HepG2 (cell line): ENCODE results near the gene SRXN1. TPM values are rescaled to one million over a fixed set of nuclear protein-coding genes. Genes with fewer than 3 reads are reported as not detected.

Source experiments
- ATAC-seq: fragments of 200-7000 bp; cut with Tn5 transposase; 3 replicates; pipeline ENCODE4 v1.9.1; 2020; ENCODE audit warnings: mild to moderate bottlenecking, moderate library complexity
- BruUV-seq: library from RNA; stranded (reverse); fragments of 400-500 nt; replicated peaks from 2 replicates; lab custom pipeline; 2021; lab: Mats Ljungman, UMichigan
- CTCF ChIA-PET: fragments of 300-600 bp; formaldehyde crosslinking; extraction: SDS; loops from one replicate; lab custom pipeline; 2021; ENCODE audit warnings: low total read pairs, inconsistent platforms, low intra/inter-chr PET ratio; lab: Yijun Ruan, JAX
- POLR2A ChIA-PET: fragments of 350-600 bp; sonication (Branson Sonifier 250); formaldehyde crosslinking; loops from one replicate; lab custom pipeline; 2020; ENCODE audit warnings: antibody characterized with exemption, inconsistent platforms; lab: Yijun Ruan, JAX
- DNase-seq: peaks from one replicate; pipeline ENCODE4 v3.0.0-alpha.2; 2015; ENCODE audit warnings: low spot score
- FAIRE-seq: peaks from 3 replicates; lab custom pipeline; 2011; peaks lifted over from hg19 to GRCh38; lab: Jason Lieb, UNC
- H2AFZ ChIP-seq: one replicate; pipeline ENCODE4 v1.6.1; 2011; ENCODE audit warnings: low read length, inconsistent platforms
- H3K27ac ChIP-seq: fragments of 300-600 bp; 3 replicates; pipeline ENCODE4 v1.8.0; 2011; ENCODE audit warnings: mixed run types, mild to moderate bottlenecking, mixed read lengths, low read length, inconsistent platforms; ENCODE audit not compliant: insufficient read depth; ENCODE audit errors: extremely low read length
- H3K27me3 ChIP-seq, 2 experiments: fragments of 200-600 bp in 1 of 2; 2 replicates in 1 of 2; 3 replicates in 1 of 2; pipeline versions ENCODE4 v1.6.0 to v1.8.0; 2011; ENCODE audit warnings: low read length in 2 of 2, mild to moderate bottlenecking in 2 of 2, moderate library complexity in 2 of 2, inconsistent platforms in 1 of 2; ENCODE audit not compliant: insufficient read depth in 2 of 2, control insufficient read depth in 1 of 2
- H3K36me3 ChIP-seq, 2 experiments: fragments of 200-600 bp in 1 of 2; replicated peaks in 1 of 2; 2 replicates in 1 of 2; 3 replicates in 1 of 2; pipeline versions ENCODE4 v1.5.1 to v1.8.0; 2011; ENCODE audit warnings: low read length in 2 of 2, inconsistent platforms in 1 of 2; ENCODE audit not compliant: insufficient read depth in 2 of 2, control insufficient read depth in 1 of 2
- H3K4me1 ChIP-seq: 2 replicates; pipeline ENCODE4 v1.5.1; 2012; ENCODE audit warnings: low read length, inconsistent platforms; ENCODE audit not compliant: insufficient read depth
- H3K4me2 ChIP-seq: 2 replicates; pipeline ENCODE4 v1.6.0; 2011; ENCODE audit warnings: low read depth, low read length, inconsistent platforms
- H3K4me3 ChIP-seq, 3 experiments: fragments of 200-600 bp in 1 of 3; sonication (generic), shearing (Covaris generic) in 1 of 3; replicated peaks in 1 of 3; 2 replicates each; pipeline ENCODE4 v1.5.1; 2011 to 2016; ENCODE audit warnings: low read length in 3 of 3, inconsistent platforms in 2 of 3, low read depth in 2 of 3, mild to moderate bottlenecking in 2 of 3, control low read depth in 1 of 3, mixed read lengths in 1 of 3; ENCODE audit not compliant: insufficient read depth in 1 of 3
- H3K79me2 ChIP-seq: one replicate; pipeline ENCODE4 v1.6.1; 2011; ENCODE audit warnings: low read length, inconsistent platforms; ENCODE audit not compliant: insufficient read depth
- H3K9ac ChIP-seq: 2 replicates; pipeline ENCODE4 v1.6.0; 2011; ENCODE audit warnings: mild to moderate bottlenecking, low read depth, low read length, inconsistent platforms; ENCODE audit not compliant: insufficient read depth
- H3K9me3 ChIP-seq: 2 replicates; pipeline ENCODE4 v1.5.1; 2012; ENCODE audit warnings: mild to moderate bottlenecking, low read length
- H4K20me1 ChIP-seq: 2 replicates; pipeline ENCODE4 v1.6.0; 2011; ENCODE audit warnings: inconsistent platforms, mild to moderate bottlenecking, low read length, moderate library complexity; ENCODE audit not compliant: insufficient read depth
- ELF4 ChIP-seq: sonication (generic); formaldehyde crosslinking; IDR thresholded peaks from 2 replicates; pipeline ENCODE4 v1.5.0; 2020; ENCODE audit warnings: missing genetic modification reagents, mild to moderate bottlenecking, moderate library complexity, borderline replicate concordance
- KAT2B ChIP-seq: fragments of 150-350 bp; IDR thresholded peaks from 2 replicates; pipeline ENCODE4 v1.6.1; 2014; ENCODE audit warnings: low read depth, low read length, borderline replicate concordance
- KAT7 ChIP-seq: IDR thresholded peaks from 2 replicates; pipeline ENCODE4 v1.6.1; 2018; ENCODE audit warnings: borderline replicate concordance, missing compliant biosample characterization
- KMT2B ChIP-seq: IDR thresholded peaks from 2 replicates; pipeline ENCODE4 v1.6.1; 2016; ENCODE audit warnings: missing genetic modification reagents, missing compliant biosample characterization
- RFX3 ChIP-seq: IDR thresholded peaks from 2 replicates; pipeline ENCODE4 v1.6.1; 2016; ENCODE audit warnings: missing biosample characterization, missing genetic modification reagents
- SAFB2 ChIP-seq: sonication (generic); formaldehyde crosslinking; IDR thresholded peaks from 2 replicates; pipeline ENCODE4 v1.5.1; 2020; ENCODE audit warnings: missing genetic modification reagents, low read depth, mild to moderate bottlenecking, borderline replicate concordance
- SMARCC2 ChIP-seq: fragments of 450-650 bp; IDR thresholded peaks from 2 replicates; pipeline ENCODE4 v1.6.1; 2017; ENCODE audit warnings: antibody characterized with exemption, mild to moderate bottlenecking
- WGBS: methylation state at CpG from one replicate; pipeline ENCODE4 v1.1.6; 2017; ENCODE audit warnings: low lambda C conversion rate; 5-methylcytosine and 5-hydroxymethylcytosine counted together
- in situ Hi-C: cut with HindIII; loops from 2 replicates; pipeline ENCODE4 v1.10.0; 2017; ENCODE audit warnings: low pct_unique_long_range_greater_than_20kb; ENCODE audit not compliant: extremely low pct_ligation_motif_present
- intact Hi-C: fragments of 100-400 bp; cut with micrococcal nuclease; formaldehyde crosslinking; loops from one replicate; pipeline ENCODE4 v1.10.0; 2022; ENCODE audit not compliant: unreplicated experiment
- polyA plus RNA-seq, 8 experiments: library from polyadenylated mRNA; depleted of rRNA in 3 of 8; stranded (reverse) in 7 of 8; unstranded in 1 of 8; fragments of >200 nt; fragmentation: Illumina TruSeq in 4 of 8; extraction: Trizol in 4 of 8; gene quantifications; 2 replicates each; pipeline versions ENCODE4 v1.2.1 to v1.2.3, GENCODE V29; 2011 to 2016; ENCODE audit warnings: low read depth in 4 of 8, missing spikeins in 1 of 8, mixed read lengths in 1 of 8; ENCODE audit not compliant: insufficient read depth in 1 of 8
- total RNA-seq, 5 experiments: library from RNA; depleted of rRNA; stranded (reverse); fragments of >200 nt; fragmentation: Illumina TruSeq; extraction: Trizol; gene quantifications; 2 replicates each; pipeline ENCODE4 v1.2.3, GENCODE V29; 2016; ENCODE audit warnings: low read depth in 1 of 5
- TF ChIP-seq, protein P1 (sequence below): sonication (generic); formaldehyde crosslinking; IDR thresholded peaks from 2 replicates; pipeline ENCODE4 v1.9.0; 2022; ENCODE audit warnings: missing genetic modification reagents, mild to moderate bottlenecking, borderline replicate concordance
- TF ChIP-seq, protein P2 (sequence below): sonication (generic); formaldehyde crosslinking; IDR thresholded peaks from 2 replicates; pipeline ENCODE4 v1.8.1; 2023; ENCODE audit warnings: missing genetic modification reagents, mild to moderate bottlenecking, borderline replicate concordance
- TF ChIP-seq, protein P3 (sequence below): sonication (generic); formaldehyde crosslinking; IDR thresholded peaks from 2 replicates; pipeline ENCODE4 v1.5.0; 2020; ENCODE audit warnings: mild to moderate bottlenecking, missing genetic modification reagents
- TF ChIP-seq, protein P4 (sequence below), 2 experiments: sonication (generic) in 1 of 2; formaldehyde crosslinking in 1 of 2; IDR thresholded peaks; 2 replicates each; pipeline versions ENCODE4 v1.6.1 to v1.9.0; 2014 to 2022; ENCODE audit warnings: antibody characterized with exemption in 1 of 2, borderline replicate concordance in 1 of 2, inconsistent platforms in 1 of 2, low read depth in 1 of 2, missing genetic modification reagents in 1 of 2

SRXN1 gene
- total and polyA plus RNA-seq, 2 of the 13 experiments (the other 11 are each of a cell fraction or from before 2014, with no cell fraction given) = 29.9 to 87.7 TPM

DNA sequence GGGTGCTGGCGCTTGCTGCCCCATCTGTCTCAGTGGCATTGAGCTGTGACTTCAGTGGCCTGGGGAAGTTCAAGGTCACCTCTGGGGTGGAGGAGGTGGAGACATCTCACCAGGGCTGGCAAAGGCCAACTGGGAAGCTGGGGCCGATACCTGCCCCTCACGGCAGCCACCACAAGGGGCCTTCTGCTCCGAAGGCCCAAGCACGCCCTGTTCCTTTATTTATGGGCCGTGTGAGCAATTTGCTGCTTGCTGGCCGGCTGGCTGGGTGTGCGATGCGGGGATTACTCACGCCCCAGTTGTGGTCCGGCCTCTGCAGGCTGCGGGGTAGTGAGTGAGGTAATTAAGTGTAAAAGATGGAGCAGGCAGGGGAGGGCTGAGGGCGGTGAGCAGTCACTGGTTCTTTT, 35.8 kb upstream of the SRXN1 start (continued):
- TF ChIP-seq, protein P1, sequence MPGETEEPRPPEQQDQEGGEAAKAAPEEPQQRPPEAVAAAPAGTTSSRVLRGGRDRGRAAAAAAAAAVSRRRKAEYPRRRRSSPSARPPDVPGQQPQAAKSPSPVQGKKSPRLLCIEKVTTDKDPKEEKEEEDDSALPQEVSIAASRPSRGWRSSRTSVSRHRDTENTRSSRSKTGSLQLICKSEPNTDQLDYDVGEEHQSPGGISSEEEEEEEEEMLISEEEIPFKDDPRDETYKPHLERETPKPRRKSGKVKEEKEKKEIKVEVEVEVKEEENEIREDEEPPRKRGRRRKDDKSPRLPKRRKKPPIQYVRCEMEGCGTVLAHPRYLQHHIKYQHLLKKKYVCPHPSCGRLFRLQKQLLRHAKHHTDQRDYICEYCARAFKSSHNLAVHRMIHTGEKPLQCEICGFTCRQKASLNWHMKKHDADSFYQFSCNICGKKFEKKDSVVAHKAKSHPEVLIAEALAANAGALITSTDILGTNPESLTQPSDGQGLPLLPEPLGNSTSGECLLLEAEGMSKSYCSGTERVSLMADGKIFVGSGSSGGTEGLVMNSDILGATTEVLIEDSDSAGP = no peak

DNA sequence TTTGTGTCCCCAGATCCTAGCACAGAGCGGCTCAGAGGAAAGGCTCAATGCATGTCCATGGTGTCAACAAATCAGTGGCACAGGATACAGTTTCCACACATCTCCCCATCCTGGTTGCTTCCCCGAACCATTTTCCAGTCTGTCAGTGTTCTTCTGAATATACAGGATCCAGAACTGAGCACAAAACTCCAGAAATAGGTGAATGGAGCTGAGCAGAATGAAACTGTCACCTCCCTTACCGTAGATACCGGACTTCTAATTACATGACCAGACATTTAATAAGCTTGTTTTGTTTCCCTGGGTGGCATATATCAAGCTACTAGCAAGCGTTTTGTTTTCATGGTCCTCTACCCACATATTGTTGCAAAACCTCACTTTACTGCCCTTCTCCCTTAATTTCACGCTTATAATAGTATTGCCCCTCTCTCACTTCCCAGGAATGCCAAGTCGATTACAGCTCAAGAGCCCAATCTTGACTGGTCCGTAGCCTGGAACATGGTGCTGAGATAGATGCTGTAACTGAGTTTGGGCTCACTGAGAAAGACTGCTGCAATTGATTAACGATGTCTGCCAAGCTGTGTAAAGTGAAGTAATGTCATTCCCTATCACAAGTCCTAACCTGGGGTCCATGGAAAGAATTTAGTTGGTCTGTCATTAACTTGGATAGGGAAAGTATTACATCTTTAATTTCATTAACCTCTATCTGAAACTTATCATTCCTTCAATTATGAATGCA, 34.6 kb upstream of the SRXN1 start:
- ATAC-seq (no peak), DNase-seq (no peak), FAIRE-seq (no peak)
- no peak overlapping the region for H3K4me2 ChIP-seq
- in situ Hi-C loops (no loop called here), intact Hi-C loops (no loop called here)
- H4K20me1 ChIP-seq = no peaks in the 10 kb centered on the region
- H3K4me3 ChIP-seq = no peak overlapping the region
- ChIA-PET CTCF (no interaction called here), POLR2A (no interaction called here)
- no peak overlapping the region for H2AFZ ChIP-seq
- H3K9ac ChIP-seq = no peak overlapping the region
- no peaks in the 10 kb centered on the region for H3K36me3 ChIP-seq
- no peaks in the 10 kb centered on the region for H3K79me2 ChIP-seq
- peaks cover 7% of the 10 kb centered on the region; the same call in 1 of the 2 replicates for H3K4me1 ChIP-seq
- H3K9me3 ChIP-seq = no peaks in the 10 kb centered on the region
- BruUV-seq = no TSS peak
- peaks cover 3 to 36% of the 10 kb centered on the region in 2 experiments; a peak in 4 of 5 replicates for H3K27me3 ChIP-seq
- H3K27ac ChIP-seq = no peak overlapping the region
- WGBS = 12% methylated on average over 9 of the region's 9 CpGs
- TF ChIP-seq, protein P2, sequence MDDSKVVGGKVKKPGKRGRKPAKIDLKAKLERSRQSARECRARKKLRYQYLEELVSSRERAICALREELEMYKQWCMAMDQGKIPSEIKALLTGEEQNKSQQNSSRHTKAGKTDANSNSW = no peak
- TF ChIP-seq, protein P3, sequence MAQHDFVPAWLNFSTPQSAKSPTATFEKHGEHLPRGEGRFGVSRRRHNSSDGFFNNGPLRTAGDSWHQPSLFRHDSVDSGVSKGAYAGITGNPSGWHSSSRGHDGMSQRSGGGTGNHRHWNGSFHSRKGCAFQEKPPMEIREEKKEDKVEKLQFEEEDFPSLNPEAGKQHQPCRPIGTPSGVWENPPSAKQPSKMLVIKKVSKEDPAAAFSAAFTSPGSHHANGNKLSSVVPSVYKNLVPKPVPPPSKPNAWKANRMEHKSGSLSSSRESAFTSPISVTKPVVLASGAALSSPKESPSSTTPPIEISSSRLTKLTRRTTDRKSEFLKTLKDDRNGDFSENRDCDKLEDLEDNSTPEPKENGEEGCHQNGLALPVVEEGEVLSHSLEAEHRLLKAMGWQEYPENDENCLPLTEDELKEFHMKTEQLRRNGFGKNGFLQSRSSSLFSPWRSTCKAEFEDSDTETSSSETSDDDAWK (CRISPR knock-in tag) = no peak
- TF ChIP-seq ELF4 = no peak
- TF ChIP-seq, protein P4, sequence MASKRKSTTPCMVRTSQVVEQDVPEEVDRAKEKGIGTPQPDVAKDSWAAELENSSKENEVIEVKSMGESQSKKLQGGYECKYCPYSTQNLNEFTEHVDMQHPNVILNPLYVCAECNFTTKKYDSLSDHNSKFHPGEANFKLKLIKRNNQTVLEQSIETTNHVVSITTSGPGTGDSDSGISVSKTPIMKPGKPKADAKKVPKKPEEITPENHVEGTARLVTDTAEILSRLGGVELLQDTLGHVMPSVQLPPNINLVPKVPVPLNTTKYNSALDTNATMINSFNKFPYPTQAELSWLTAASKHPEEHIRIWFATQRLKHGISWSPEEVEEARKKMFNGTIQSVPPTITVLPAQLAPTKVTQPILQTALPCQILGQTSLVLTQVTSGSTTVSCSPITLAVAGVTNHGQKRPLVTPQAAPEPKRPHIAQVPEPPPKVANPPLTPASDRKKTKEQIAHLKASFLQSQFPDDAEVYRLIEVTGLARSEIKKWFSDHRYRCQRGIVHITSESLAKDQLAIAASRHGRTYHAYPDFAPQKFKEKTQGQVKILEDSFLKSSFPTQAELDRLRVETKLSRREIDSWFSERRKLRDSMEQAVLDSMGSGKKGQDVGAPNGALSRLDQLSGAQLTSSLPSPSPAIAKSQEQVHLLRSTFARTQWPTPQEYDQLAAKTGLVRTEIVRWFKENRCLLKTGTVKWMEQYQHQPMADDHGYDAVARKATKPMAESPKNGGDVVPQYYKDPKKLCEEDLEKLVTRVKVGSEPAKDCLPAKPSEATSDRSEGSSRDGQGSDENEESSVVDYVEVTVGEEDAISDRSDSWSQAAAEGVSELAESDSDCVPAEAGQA (IDR thresholded peaks at IDR 0.05; ENCODE audit: low read depth) = no peak
- TF ChIP-seq, protein P4 (CRISPR knock-in tag; IDR thresholded peaks at IDR 0.05; ENCODE audit: borderline replicate concordance) = no peak
- TF ChIP-seq RFX3 = no peak
- no peak for TF ChIP-seq SAFB2
- TF ChIP-seq KAT2B = no peak
- TF ChIP-seq SMARCC2 = no peak
- no peak for TF ChIP-seq KAT7 (CRISPR knock-in tag)
- TF ChIP-seq KMT2B (CRISPR knock-in tag) = no peak
